B cell (primary cell): ENCODE data around the gene NMNAT2. TPM values are rescaled to one million over a fixed set of nuclear protein-coding genes. Genes with fewer than 3 reads are reported as not detected.

ENCODE experiments used
- ATAC-seq: fragments of 200-7000 bp; cut with Tn5 transposase; one replicate; pipeline ENCODE4 v1.10.0; 2021; ENCODE audit warnings: low read depth, mild to moderate bottlenecking, moderate number of reproducible peaks, moderate library complexity
- CTCF ChIA-PET: fragments of 350-600 bp; sonication (Branson Sonifier 250); formaldehyde crosslinking; loops from one replicate; lab custom pipeline; 2021; ENCODE audit warnings: antibody characterized with exemption, inconsistent platforms; lab: Charles Lee
- POLR2A ChIA-PET: fragments of 350-600 bp; sonication (Branson Sonifier 250); formaldehyde crosslinking; loops from one replicate; lab custom pipeline; 2021; ENCODE audit warnings: antibody characterized with exemption; lab: Charles Lee
- DNase-seq: peaks from one replicate; pipeline ENCODE4 v3.0.0; 2013
- H2AFZ ChIP-seq: 2 replicates; pipeline ENCODE4 v1.6.1; 2012; ENCODE audit warnings: mild to moderate bottlenecking, low read depth, low read length; ENCODE audit not compliant: insufficient read depth, poor library complexity, severe bottlenecking
- H3K27ac ChIP-seq, 2 donors: 1 replicate in 1 of 2; 2 replicates in 1 of 2; pipeline ENCODE4 v1.5.1; 2012 to 2013; ENCODE audit warnings: low read length in 2 of 2, mild to moderate bottlenecking in 2 of 2, moderate library complexity in 1 of 2
- H3K27me3 ChIP-seq, 4 experiments: fragments of 200-600 bp in 1 of 4; sonication (generic) in 1 of 4; replicated peaks in 1 of 4; 1 replicate in 2 of 4; 2 replicates in 2 of 4; pipeline versions ENCODE4 v1.6.1 to v1.7.0; 2013 to 2016; ENCODE audit warnings: low read length in 3 of 4, mild to moderate bottlenecking in 2 of 4, mixed read lengths in 1 of 4, moderate library complexity in 1 of 4; ENCODE audit not compliant: insufficient read depth in 4 of 4, control insufficient read depth in 3 of 4; ENCODE audit errors: control extremely low read depth in 1 of 4
- H3K36me3 ChIP-seq, 2 experiments: replicated peaks in 1 of 2; 1 replicate in 1 of 2; 2 replicates in 1 of 2; pipeline versions ENCODE4 v1.6.1 to v1.7.1; 2013; ENCODE audit warnings: low read length in 1 of 2; ENCODE audit not compliant: insufficient read depth in 2 of 2, control insufficient read depth in 1 of 2; ENCODE audit errors: control extremely low read depth in 1 of 2, extremely low read depth in 1 of 2
- H3K4me1 ChIP-seq, 2 donors: fragments of 200-600 bp in 1 of 2; sonication (generic) in 1 of 2; 1 replicate in 1 of 2; 2 replicates in 1 of 2; pipeline versions ENCODE4 v1.5.1 to v1.6.1; 2013 to 2017; ENCODE audit warnings: low read length in 2 of 2; ENCODE audit not compliant: control insufficient read depth in 2 of 2, insufficient read depth in 2 of 2
- H3K4me2 ChIP-seq: replicated peaks from 2 replicates; pipeline ENCODE3; 2012; ENCODE audit warnings: mild to moderate bottlenecking, low read depth, low read length; ENCODE audit not compliant: poor library complexity, severe bottlenecking
- H3K4me3 ChIP-seq, 5 experiments: fragments of 200-600 bp in 1 of 5; sonication (generic) in 1 of 5; 1 replicate in 3 of 5; 2 replicates in 2 of 5; pipeline versions ENCODE4 v1.5.1 to v1.7.0; 2011 to 2016; ENCODE audit warnings: low read length in 4 of 5, mild to moderate bottlenecking in 4 of 5, low read depth in 2 of 5, control low read depth in 1 of 5, moderate library complexity in 1 of 5; ENCODE audit not compliant: insufficient read depth in 1 of 5; ENCODE audit errors: control extremely low read depth in 1 of 5, extremely low read depth in 1 of 5
- H3K79me2 ChIP-seq: fragments of 200-600 bp; sonication (generic); one replicate; pipeline ENCODE4 v1.6.0; 2016; ENCODE audit warnings: low read length; ENCODE audit not compliant: control insufficient read depth, insufficient read depth
- H3K9ac ChIP-seq: fragments of 200-600 bp; sonication (generic); 2 replicates; pipeline ENCODE4 v1.6.1; 2017; ENCODE audit warnings: mild to moderate bottlenecking, low read length, moderate library complexity
- H3K9me3 ChIP-seq, 3 donors: one replicate each; pipeline versions ENCODE4 v1.6.1 to v1.7.1; 2013; ENCODE audit warnings: low read length in 2 of 3; ENCODE audit not compliant: control insufficient read depth in 2 of 3, insufficient read depth in 1 of 3; ENCODE audit errors: control extremely low read depth in 1 of 3
- H4K20me1 ChIP-seq: 2 replicates; pipeline ENCODE4 v1.6.0; 2012; ENCODE audit warnings: mild to moderate bottlenecking, low read length; ENCODE audit not compliant: insufficient read depth, control insufficient read depth, poor library complexity, severe bottlenecking
- H3K27ac Mint-ChIP-seq: one replicate; pipeline ENCODE4 v1.8.0; 2021; ENCODE audit warnings: mixed read lengths
- H3K27me3 Mint-ChIP-seq: one replicate; pipeline ENCODE4 v1.8.0; 2021; ENCODE audit warnings: mixed read lengths
- H3K4me1 Mint-ChIP-seq: one replicate; pipeline ENCODE4 v1.8.0; 2021; ENCODE audit warnings: mixed read lengths
- H3K4me3 Mint-ChIP-seq: one replicate; pipeline ENCODE4 v1.8.0; 2021; ENCODE audit warnings: mixed read lengths
- H3K9me3 Mint-ChIP-seq: one replicate; pipeline ENCODE4 v1.8.0; 2022; ENCODE audit warnings: mixed read lengths; ENCODE audit not compliant: insufficient read depth
- EZH2 ChIP-seq: IDR thresholded peaks from 2 replicates; pipeline ENCODE4 v1.6.1; 2012; ENCODE audit warnings: borderline replicate concordance, low read depth, mild to moderate bottlenecking, moderate library complexity, low read length; ENCODE audit not compliant: insufficient read depth, poor library complexity, severe bottlenecking
- WGBS: methylation state at CpG from one replicate; pipeline ENCODE4 v1.1.5; 2013; ENCODE audit warnings: missing lambda C conversion rate; ENCODE audit not compliant: insufficient coverage; 5-methylcytosine and 5-hydroxymethylcytosine counted together
- intact Hi-C: fragments of 100-400 bp; cut with micrococcal nuclease; formaldehyde crosslinking; loops from one replicate; pipeline ENCODE4 v1.10.0; 2022
- polyA plus RNA-seq: library from polyadenylated mRNA; depleted of rRNA; stranded (reverse); fragments of >200 nt; gene quantifications from 2 replicates; pipeline ENCODE4 v1.2.3, GENCODE V29; 2012
- total RNA-seq, 2 donors: library from RNA; stranded (reverse); fragments of 120-200 nt in 1 of 2; gene quantifications; 1 replicate in 1 of 2; 2 replicates in 1 of 2; pipeline versions ENCODE4 v1.2.3 to v1.2.4, GENCODE V29; 2013 to 2022
- TF ChIP-seq, protein P1 (sequence below): fragments of 200-600 bp; IDR thresholded peaks from one replicate; pipeline ENCODE4 v1.8.0; 2022; ENCODE audit warnings: antibody characterized with exemption, mild to moderate bottlenecking

NMNAT2 gene
- total and polyA plus RNA-seq, 2 donors (not counting 1 experiment from before 2014, with no cell fraction given): not detected

DNA sequence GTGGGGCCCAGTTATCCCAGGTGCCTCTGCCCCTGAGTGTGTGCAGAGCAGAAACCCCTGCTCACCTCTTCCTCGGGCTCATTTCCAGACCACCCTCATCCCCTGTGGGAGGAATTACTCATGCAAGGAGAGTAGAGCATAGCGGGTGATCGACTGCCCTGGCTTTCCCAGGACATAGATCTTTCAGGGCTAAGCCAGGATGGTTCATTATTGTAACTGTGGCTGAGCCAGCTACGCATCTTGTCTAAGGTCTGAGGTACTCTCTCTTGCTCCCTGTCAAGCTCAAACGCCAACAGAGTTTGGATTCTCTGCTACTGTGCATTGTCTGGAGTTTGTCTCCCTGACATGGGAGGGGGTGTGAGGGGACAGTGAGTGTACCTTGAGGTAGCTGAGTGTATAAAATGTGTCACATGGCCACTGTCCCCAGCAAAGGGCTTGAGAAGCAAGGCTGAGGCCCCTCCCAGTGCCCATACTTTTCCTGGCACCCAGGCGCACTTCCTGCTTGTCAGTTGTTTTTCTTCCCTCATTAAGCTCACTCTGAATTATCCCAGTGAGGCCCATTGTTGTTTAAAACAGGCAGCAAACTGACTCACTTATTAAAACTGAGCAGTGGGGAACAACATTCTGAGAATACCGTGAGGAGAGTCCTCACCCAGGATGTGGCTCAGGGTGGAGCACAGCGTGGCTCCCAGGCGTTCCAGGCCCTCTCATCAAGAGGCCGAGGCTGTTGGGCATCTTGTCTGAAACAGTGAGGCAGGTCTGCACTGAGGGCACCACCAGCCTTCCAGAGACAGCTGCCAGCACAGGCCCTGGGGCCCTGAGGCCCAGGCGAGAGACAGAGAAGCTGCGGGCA lies 139.2 kb downstream of the NMNAT2 start:
- Histone ChIP-seq H3K9me3 (no peaks in the 10 kb centered on the region), H3K4me2 (no peak overlapping the region), H3K27me3 (peaks cover 0 to 4% (median 0%) of the 10 kb centered on the region in 4 experiments), H4K20me1 (no peaks in the 10 kb centered on the region), H3K9ac (no peak overlapping the region), H2AFZ (no peak overlapping the region), H3K4me3 (no peak overlapping the region), H3K79me2 (no peaks in the 10 kb centered on the region), H3K27ac (no peak overlapping the region), H3K4me1 (no peaks in the 10 kb centered on the region), H3K36me3 (no peaks in the 10 kb centered on the region)
- intact Hi-C loops: no loop called here
- H3K4me1 Mint-ChIP-seq: no peaks in the 10 kb centered on the region
- H3K27me3 Mint-ChIP-seq: peaks cover 8% of the 10 kb centered on the region
- POLR2A ChIA-PET: no interaction called here
- ATAC-seq (no peak), DNase-seq (no peak)
- WGBS: 86% methylated on average over 11 of the region's 12 CpGs
- no peak overlapping the region for H3K4me3 Mint-ChIP-seq
- no peak overlapping the region for H3K27ac Mint-ChIP-seq
- no peak for TF ChIP-seq EZH2
- TF ChIP-seq, protein P1, sequence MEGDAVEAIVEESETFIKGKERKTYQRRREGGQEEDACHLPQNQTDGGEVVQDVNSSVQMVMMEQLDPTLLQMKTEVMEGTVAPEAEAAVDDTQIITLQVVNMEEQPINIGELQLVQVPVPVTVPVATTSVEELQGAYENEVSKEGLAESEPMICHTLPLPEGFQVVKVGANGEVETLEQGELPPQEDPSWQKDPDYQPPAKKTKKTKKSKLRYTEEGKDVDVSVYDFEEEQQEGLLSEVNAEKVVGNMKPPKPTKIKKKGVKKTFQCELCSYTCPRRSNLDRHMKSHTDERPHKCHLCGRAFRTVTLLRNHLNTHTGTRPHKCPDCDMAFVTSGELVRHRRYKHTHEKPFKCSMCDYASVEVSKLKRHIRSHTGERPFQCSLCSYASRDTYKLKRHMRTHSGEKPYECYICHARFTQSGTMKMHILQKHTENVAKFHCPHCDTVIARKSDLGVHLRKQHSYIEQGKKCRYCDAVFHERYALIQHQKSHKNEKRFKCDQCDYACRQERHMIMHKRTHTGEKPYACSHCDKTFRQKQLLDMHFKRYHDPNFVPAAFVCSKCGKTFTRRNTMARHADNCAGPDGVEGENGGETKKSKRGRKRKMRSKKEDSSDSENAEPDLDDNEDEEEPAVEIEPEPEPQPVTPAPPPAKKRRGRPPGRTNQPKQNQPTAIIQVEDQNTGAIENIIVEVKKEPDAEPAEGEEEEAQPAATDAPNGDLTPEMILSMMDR: no peak
- CTCF ChIA-PET: interaction anchor here (0.9 to 3.3 kb wide), 4 partner anchors 9 to 347 kb away, joined by 3 to 14 read pairs (median 8); no protein-coding TSS in a partner anchor
- no peaks in the 10 kb centered on the region for H3K9me3 Mint-ChIP-seq
